ENCODE measurements around the gene TRO. TPM values are rescaled to one million over a fixed set of nuclear protein-coding genes. Genes with fewer than 3 reads are reported as not detected.

The TRO gene
- polyA plus RNA-seq, 1 experiment = 60.0 TPM

- Histone ChIP-seq H3K27me3 (ENCODE audit: control insufficient read depth, insufficient read depth, low read length) (no peaks in the 10 kb centered on the region), H3K4me3 (ENCODE audit: low read depth, low read length) (no peak overlapping the region), H3K27ac (ENCODE audit: low read depth, low read length) (no peak overlapping the region), H3K9me3 (ENCODE audit: control insufficient read depth, insufficient read depth, low read length) (no peaks in the 10 kb centered on the region)
- ChIA-PET POLR2A (no interaction called here), CTCF (no interaction called here)
- TF ChIP-seq CTCF (IDR thresholded peaks at IDR 0.05; ENCODE audit: low read depth, low read length) = no peak
- DNase-seq (ENCODE audit: low read depth, low spot score) = no peak
These were observed 14.3 kb downstream of the TRO start for GRCh38 chrX:54934890-54935289.

- no peak overlapping the region for H3K27ac ChIP-seq (ENCODE audit: low read depth, low read length)
- DNase-seq (ENCODE audit: low read depth, low spot score) = no peak
- H3K27me3 ChIP-seq (ENCODE audit: control insufficient read depth, insufficient read depth, low read length) = no peaks in the 10 kb centered on the region
- ChIA-PET CTCF (no interaction called here), POLR2A (no interaction called here)
- no peaks in the 10 kb centered on the region for H3K9me3 ChIP-seq (ENCODE audit: control insufficient read depth, insufficient read depth, low read length)
- no peak for TF ChIP-seq CTCF (IDR thresholded peaks at IDR 0.05; ENCODE audit: low read depth, low read length)
- no peak overlapping the region for H3K4me3 ChIP-seq (ENCODE audit: low read depth, low read length)
These were observed 14.7 kb downstream of the TRO start for GRCh38 chrX:54935306-54935705.

GRCh38 chrX:54937416-54937815, 16.8 kb downstream of the TRO start:
- POLR2A ChIA-PET = no interaction called here

GRCh38 chrX:54944816-54945215, 24.2 kb downstream of the TRO start:
- POLR2A ChIA-PET = no interaction called here
- no peak for TF ChIP-seq CTCF (IDR thresholded peaks at IDR 0.05; ENCODE audit: low read depth, low read length)
- no peak overlapping the region for H3K27ac ChIP-seq (ENCODE audit: low read depth, low read length)

More at GRCh38 chrX:54937416-54937815, 16.8 kb downstream of the TRO start:
- Histone ChIP-seq H3K4me3 (ENCODE audit: low read depth, low read length) (no peak overlapping the region), H3K27me3 (ENCODE audit: control insufficient read depth, insufficient read depth, low read length) (no peaks in the 10 kb centered on the region), H3K27ac (ENCODE audit: low read depth, low read length) (no peak overlapping the region), H3K9me3 (ENCODE audit: control insufficient read depth, insufficient read depth, low read length) (no peaks in the 10 kb centered on the region)
- DNase-seq (ENCODE audit: low read depth, low spot score) = no peak
- TF ChIP-seq CTCF (IDR thresholded peaks at IDR 0.05; ENCODE audit: low read depth, low read length) = no peak
- CTCF ChIA-PET = no interaction called here

GRCh38 chrX:54945224-54945623, 24.6 kb downstream of the TRO start:
- H3K27ac ChIP-seq (ENCODE audit: low read depth, low read length) = no peak overlapping the region

More at GRCh38 chrX:54944816-54945215, 24.2 kb downstream of the TRO start:
- H3K4me3 ChIP-seq (ENCODE audit: low read depth, low read length) = no peak overlapping the region
- no peaks in the 10 kb centered on the region for H3K9me3 ChIP-seq (ENCODE audit: control insufficient read depth, insufficient read depth, low read length)
- CTCF ChIA-PET = no interaction called here
- DNase-seq (ENCODE audit: low read depth, low spot score) = no peak
- no peaks in the 10 kb centered on the region for H3K27me3 ChIP-seq (ENCODE audit: control insufficient read depth, insufficient read depth, low read length)

More at GRCh38 chrX:54945224-54945623, 24.6 kb downstream of the TRO start:
- no peaks in the 10 kb centered on the region for H3K9me3 ChIP-seq (ENCODE audit: control insufficient read depth, insufficient read depth, low read length)
- no peak for DNase-seq (ENCODE audit: low read depth, low spot score)
- no peak for TF ChIP-seq CTCF (IDR thresholded peaks at IDR 0.05; ENCODE audit: low read depth, low read length)
- ChIA-PET CTCF (no interaction called here), POLR2A (no interaction called here)
- no peaks in the 10 kb centered on the region for H3K27me3 ChIP-seq (ENCODE audit: control insufficient read depth, insufficient read depth, low read length)
- H3K4me3 ChIP-seq (ENCODE audit: low read depth, low read length) = no peak overlapping the region

Measured in AG04450 (cell line).